Neural progenitor cell (in vitro differentiated cells): ENCODE data around the gene ILDR2. TPM values are rescaled to one million over a fixed set of nuclear protein-coding genes. Genes with fewer than 3 reads are reported as not detected.

Experiments
- DNase-seq: peaks from one replicate; pipeline ENCODE4 v3.0.0-alpha.2; 2016; ENCODE audit warnings: low spot score
- H2AFZ ChIP-seq: fragments of 200-600 bp; sonication (generic); replicated peaks from 2 replicates; pipeline ENCODE4 v1.6.1; 2016; ENCODE audit warnings: antibody characterized with exemption
- H3F3A ChIP-seq: fragments of 200-600 bp; sonication (generic); 2 replicates; pipeline ENCODE4 v1.6.1; 2016; ENCODE audit warnings: antibody characterized with exemption, low read depth
- H3K27ac ChIP-seq: fragments of 200-600 bp; sonication (generic); 2 replicates; pipeline ENCODE4 v1.5.1; 2016; ENCODE audit warnings: mild to moderate bottlenecking
- H3K27me3 ChIP-seq: fragments of 200-600 bp; sonication (generic); 2 replicates; pipeline ENCODE4 v1.6.1; 2016; ENCODE audit warnings: mild to moderate bottlenecking, moderate library complexity
- H3K36me3 ChIP-seq: fragments of 200-600 bp; sonication (generic); 2 replicates; pipeline ENCODE4 v1.5.1; 2016
- H3K4me1 ChIP-seq: fragments of 200-600 bp; sonication (generic); 2 replicates; pipeline ENCODE4 v1.6.1; 2016; ENCODE audit warnings: mixed run types
- H3K4me2 ChIP-seq: fragments of 200-600 bp; sonication (generic); 2 replicates; pipeline ENCODE4 v1.6.1; 2016
- H3K4me3 ChIP-seq: fragments of 200-600 bp; sonication (generic); 2 replicates; pipeline ENCODE4 v1.5.1; 2016
- H3K79me2 ChIP-seq: fragments of 200-600 bp; sonication (generic); 2 replicates; pipeline ENCODE4 v1.6.1; 2016; ENCODE audit warnings: low read depth
- H3K9ac ChIP-seq: fragments of 200-600 bp; sonication (generic); 2 replicates; pipeline ENCODE4 v1.6.1; 2016
- H3K9me3 ChIP-seq: fragments of 200-600 bp; sonication (generic); 2 replicates; pipeline ENCODE4 v1.5.1; 2016; ENCODE audit warnings: low read depth
- H4K20me1 ChIP-seq: fragments of 200-600 bp; sonication (generic); 2 replicates; pipeline ENCODE4 v1.6.1; 2016; ENCODE audit warnings: low read depth
- H3K27ac Mint-ChIP-seq: 3 replicates; pipeline ENCODE4 v1.8.0; 2021; ENCODE audit warnings: mixed read lengths
- H3K27me3 Mint-ChIP-seq: 2 replicates; pipeline ENCODE4 v1.8.0; 2022; ENCODE audit warnings: low read depth, mild to moderate bottlenecking, inconsistent platforms, moderate library complexity, mixed read lengths; ENCODE audit not compliant: insufficient read depth
- H3K36me3 Mint-ChIP-seq: 3 replicates; pipeline ENCODE4 v1.8.0; 2021; ENCODE audit warnings: mixed read lengths
- H3K4me1 Mint-ChIP-seq: 3 replicates; pipeline ENCODE4 v1.8.0; 2021; ENCODE audit warnings: mixed read lengths
- H3K4me3 Mint-ChIP-seq: 3 replicates; pipeline ENCODE4 v1.8.0; 2021; ENCODE audit warnings: mild to moderate bottlenecking, moderate library complexity, mixed read lengths
- H3K9me3 Mint-ChIP-seq: 3 replicates; pipeline ENCODE4 v1.8.0; 2020; ENCODE audit warnings: mixed read lengths
- EZH2 ChIP-seq: fragments of 200-600 bp; sonication (generic); IDR thresholded peaks from 2 replicates; pipeline ENCODE4 v1.6.1; 2017; ENCODE audit warnings: antibody characterized with exemption, mild to moderate bottlenecking, moderate library complexity
- EZH2phosphoT487 ChIP-seq: fragments of 200-600 bp; sonication (generic); IDR thresholded peaks from 2 replicates; pipeline ENCODE4 v1.6.1; 2017; ENCODE audit warnings: antibody characterized with exemption
- total RNA-seq: library from RNA; depleted of rRNA; stranded (reverse); fragments of >200 nt; gene quantifications from 2 replicates; pipeline ENCODE4 v1.2.3, GENCODE V29; 2015; ENCODE audit warnings: low replicate concordance
- TF ChIP-seq, protein P1 (sequence below): fragments of 200-600 bp; sonication (generic); IDR thresholded peaks from 2 replicates; pipeline ENCODE4 v1.5.1; 2017; ENCODE audit warnings: antibody characterized with exemption, mild to moderate bottlenecking

ILDR2 gene
- total RNA-seq, 1 donor from 2014 or later = 42.1 TPM

DNA sequence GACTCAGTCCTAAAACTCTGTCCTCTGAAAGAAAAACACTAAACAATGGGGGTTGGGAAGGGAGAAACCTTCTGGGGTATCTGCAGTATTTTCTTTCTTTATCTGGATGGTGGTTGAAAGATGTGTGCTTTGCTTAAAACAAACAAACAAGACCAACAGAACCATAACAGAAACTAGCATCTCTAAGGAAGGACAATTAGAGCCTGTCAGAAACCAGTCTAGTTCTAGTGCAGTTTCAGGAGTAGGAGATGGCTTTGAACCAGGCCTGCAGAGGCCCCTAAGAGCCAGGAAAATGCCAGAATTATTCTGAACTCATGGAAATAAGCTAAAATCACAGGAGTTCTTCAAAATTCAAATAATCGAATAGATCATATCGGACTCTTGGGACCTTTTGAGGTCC is 18.5 kb downstream of the ILDR2 start:
- no peak overlapping the region for H3K9ac ChIP-seq
- H4K20me1 ChIP-seq = no peaks in the 10 kb centered on the region
- TF ChIP-seq, protein P1, sequence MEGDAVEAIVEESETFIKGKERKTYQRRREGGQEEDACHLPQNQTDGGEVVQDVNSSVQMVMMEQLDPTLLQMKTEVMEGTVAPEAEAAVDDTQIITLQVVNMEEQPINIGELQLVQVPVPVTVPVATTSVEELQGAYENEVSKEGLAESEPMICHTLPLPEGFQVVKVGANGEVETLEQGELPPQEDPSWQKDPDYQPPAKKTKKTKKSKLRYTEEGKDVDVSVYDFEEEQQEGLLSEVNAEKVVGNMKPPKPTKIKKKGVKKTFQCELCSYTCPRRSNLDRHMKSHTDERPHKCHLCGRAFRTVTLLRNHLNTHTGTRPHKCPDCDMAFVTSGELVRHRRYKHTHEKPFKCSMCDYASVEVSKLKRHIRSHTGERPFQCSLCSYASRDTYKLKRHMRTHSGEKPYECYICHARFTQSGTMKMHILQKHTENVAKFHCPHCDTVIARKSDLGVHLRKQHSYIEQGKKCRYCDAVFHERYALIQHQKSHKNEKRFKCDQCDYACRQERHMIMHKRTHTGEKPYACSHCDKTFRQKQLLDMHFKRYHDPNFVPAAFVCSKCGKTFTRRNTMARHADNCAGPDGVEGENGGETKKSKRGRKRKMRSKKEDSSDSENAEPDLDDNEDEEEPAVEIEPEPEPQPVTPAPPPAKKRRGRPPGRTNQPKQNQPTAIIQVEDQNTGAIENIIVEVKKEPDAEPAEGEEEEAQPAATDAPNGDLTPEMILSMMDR = no peak
- no peak for TF ChIP-seq EZH2
- no peak overlapping the region for H3K27ac Mint-ChIP-seq
- H3K27ac ChIP-seq = no peak overlapping the region
- peaks cover 71% of the 10 kb centered on the region for H3K36me3 Mint-ChIP-seq
- H2AFZ ChIP-seq = no peak overlapping the region
- H3K4me2 ChIP-seq = no peak overlapping the region
- H3K9me3 Mint-ChIP-seq = peaks cover 19% of the 10 kb centered on the region
- H3K4me3 ChIP-seq = no peak overlapping the region
- H3K27me3 ChIP-seq = no peaks in the 10 kb centered on the region
- no peaks in the 10 kb centered on the region for H3K79me2 ChIP-seq
- no peak for DNase-seq
- no peaks in the 10 kb centered on the region for H3K27me3 Mint-ChIP-seq
- peaks cover 25% of the 10 kb centered on the region for H3K4me1 ChIP-seq
- H3F3A ChIP-seq = peaks cover 5% of the 10 kb centered on the region
- H3K4me1 Mint-ChIP-seq = peaks cover 28% of the 10 kb centered on the region
- H3K4me3 Mint-ChIP-seq = no peak overlapping the region
- H3K9me3 ChIP-seq = no peaks in the 10 kb centered on the region
- no peaks in the 10 kb centered on the region for H3K36me3 ChIP-seq

DNA sequence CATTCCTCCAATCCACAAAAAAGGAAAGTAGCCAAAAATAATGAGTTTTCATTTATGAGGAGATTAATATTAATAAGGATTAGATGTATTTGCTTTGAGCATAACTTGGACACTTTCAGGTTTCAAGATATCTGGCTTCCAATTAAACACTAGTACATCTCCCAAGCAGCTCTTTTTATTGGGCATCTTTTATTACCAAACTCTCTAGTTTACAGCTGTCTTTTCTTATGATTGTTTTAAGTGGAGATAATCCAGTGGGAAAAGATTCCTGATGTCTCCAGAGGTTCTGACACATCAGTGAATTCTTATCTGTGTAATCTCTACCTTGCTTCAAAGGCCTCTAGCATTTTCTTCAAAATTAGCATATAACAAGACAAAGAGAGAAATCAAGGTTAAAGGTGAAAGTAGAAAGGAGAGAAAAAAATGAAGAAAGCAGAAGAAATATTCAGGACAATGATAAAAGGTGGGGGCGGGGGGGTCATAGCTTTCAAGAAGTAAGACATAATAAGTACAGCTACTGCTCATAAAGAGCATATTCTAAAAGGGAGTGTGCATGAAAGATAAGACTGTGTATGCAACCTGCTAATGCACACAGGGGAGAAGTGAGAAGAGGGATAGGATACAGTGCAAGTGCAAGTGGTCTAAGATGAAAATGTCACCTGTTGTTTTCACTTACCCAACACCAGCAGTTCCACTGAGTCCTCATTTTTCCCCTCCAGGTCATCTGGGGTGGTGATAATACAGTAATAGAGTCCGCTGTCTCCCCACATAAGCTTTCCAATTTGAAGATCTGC is 19.1 kb downstream of the ILDR2 start:
- no peak for DNase-seq
- TF ChIP-seq EZH2 (no peak), EZH2phosphoT487 (no peak)
- TF ChIP-seq, protein P1 = no peak
- Histone ChIP-seq H3K4me2 (no peak overlapping the region), H4K20me1 (no peaks in the 10 kb centered on the region), H3K9me3 (no peaks in the 10 kb centered on the region), H3K4me1 (peaks cover 30% of the 10 kb centered on the region), H3K79me2 (no peaks in the 10 kb centered on the region), H3K27me3 (no peaks in the 10 kb centered on the region), H3K9ac (no peak overlapping the region), H3K4me3 (no peak overlapping the region), H3F3A (peaks cover 11% of the 10 kb centered on the region), H3K36me3 (no peaks in the 10 kb centered on the region), H2AFZ (no peak overlapping the region), H3K27ac (no peak overlapping the region)
- no peak overlapping the region for H3K4me3 Mint-ChIP-seq
- H3K27me3 Mint-ChIP-seq = no peaks in the 10 kb centered on the region
- peaks cover 67% of the 10 kb centered on the region for H3K36me3 Mint-ChIP-seq
- H3K4me1 Mint-ChIP-seq = peaks cover 34% of the 10 kb centered on the region
- H3K27ac Mint-ChIP-seq = no peak overlapping the region
- H3K9me3 Mint-ChIP-seq = peaks cover 15% of the 10 kb centered on the region

DNA sequence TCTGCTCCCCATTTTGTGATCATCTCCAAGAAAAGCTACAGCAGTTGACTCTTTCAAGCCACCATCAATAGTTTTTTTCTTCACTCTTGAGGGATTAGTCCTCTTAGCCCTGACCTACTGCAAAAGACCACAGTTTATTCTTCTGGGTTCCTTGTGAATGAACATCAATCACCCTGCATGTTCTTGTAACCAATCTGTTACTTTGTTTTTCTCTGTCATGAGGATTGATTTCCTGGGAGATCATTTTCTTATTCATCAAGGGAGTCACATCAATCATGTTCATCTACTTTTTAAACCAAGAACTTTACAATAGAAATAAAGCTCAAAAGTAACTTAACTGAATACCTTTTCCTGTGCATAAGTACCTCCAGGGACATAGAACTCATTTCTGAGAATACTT is 21.8 kb downstream of the ILDR2 start:
- H3K27ac ChIP-seq = no peak overlapping the region
- H3K4me3 Mint-ChIP-seq = peak overlapping the region; percentile 1
- H3K27ac Mint-ChIP-seq = peak overlapping the region; percentile 99
- DNase-seq = no peak
- no peaks in the 10 kb centered on the region for H3K27me3 ChIP-seq
- peaks cover 39% of the 10 kb centered on the region for H3F3A ChIP-seq
- H3K4me3 ChIP-seq = no peak overlapping the region
- peaks cover 47% of the 10 kb centered on the region for H3K36me3 Mint-ChIP-seq
- H3K9me3 Mint-ChIP-seq = peaks cover 4% of the 10 kb centered on the region
- H3K36me3 ChIP-seq = no peaks in the 10 kb centered on the region
- no peak overlapping the region for H3K9ac ChIP-seq
- H3K27me3 Mint-ChIP-seq = no peaks in the 10 kb centered on the region
- no peaks in the 10 kb centered on the region for H3K79me2 ChIP-seq
- no peak overlapping the region for H2AFZ ChIP-seq
- peaks cover 49% of the 10 kb centered on the region for H3K4me1 ChIP-seq
- TF ChIP-seq EZH2phosphoT487 = no peak
- no peak for TF ChIP-seq EZH2
- TF ChIP-seq, protein P1 = no peak
- H3K4me1 Mint-ChIP-seq = peaks cover 59% of the 10 kb centered on the region
- H4K20me1 ChIP-seq = no peaks in the 10 kb centered on the region
- H3K9me3 ChIP-seq = no peaks in the 10 kb centered on the region
- H3K4me2 ChIP-seq = no peak overlapping the region
